HPDE6-E6E7 (cell line): ENCODE measurements around the gene PTPN22.
"Not testable (repeated sequence)": the region's sequence is repeated elsewhere in the genome, so short reads cannot be mapped to it uniquely, and the experiment has no call there.

Experiments used
- DNase-seq: peaks from one replicate; pipeline ENCODE4 v3.0.0; 2011; ENCODE audit warnings: missing footprints; ENCODE audit errors: extremely low spot score

The PTPN22 gene

GRCh38 chr1:113852694-113853093, 18.8 kb downstream of the PTPN22 start:
- DNase-seq = not testable (repeated sequence)

- no peak for DNase-seq
Observed at GRCh38 chr1:113850127-113850796, 21.2 kb downstream of the PTPN22 start.

GRCh38 chr1:113849072-113849471, 22.4 kb downstream of the PTPN22 start:
- DNase-seq = no peak

- no peak for DNase-seq
Observed at GRCh38 chr1:113846391-113847035, 25.0 kb downstream of the PTPN22 start.

GRCh38 chr1:113836534-113836933, 35.0 kb downstream of the PTPN22 start:
- no peak for DNase-seq

- no peak for DNase-seq
Observed at GRCh38 chr1:113835686-113836290, 35.7 kb downstream of the PTPN22 start.

GRCh38 chr1:113834716-113835115, 36.8 kb downstream of the PTPN22 start:
- DNase-seq = no peak

- no peak for DNase-seq
Observed at GRCh38 chr1:113830039-113830438, 41.5 kb downstream of the PTPN22 start.

GRCh38 chr1:113821916-113822315, 49.6 kb downstream of the PTPN22 start:
- DNase-seq = no peak

GRCh38 chr1:113818578-113818977, 52.9 kb downstream of the PTPN22 start:
- no peak for DNase-seq

GRCh38 chr1:113813218-113813617, 58.3 kb downstream of the PTPN22 start:
- no peak for DNase-seq

- DNase-seq = no peak
Observed at GRCh38 chr1:113812661-113813135, 58.8 kb downstream of the PTPN22 start.

GRCh38 chr1:113811888-113812660, 59.4 kb downstream of the PTPN22 start, which contains the start of gene RSBN1:
Gene RSBN1 (minus strand): TSS chr1:113812476. CDS start chr1:113812412, 64 bp downstream.
- DNase-seq = peak; percentile 95

- peak; percentile 17 for DNase-seq
Observed at GRCh38 chr1:113811156-113811887, 60.2 kb downstream of the PTPN22 start.

GRCh38 chr1:113809670-113810602, 61.6 kb downstream of the PTPN22 start:
- DNase-seq = no peak

GRCh38 chr1:113808450-113809195, 62.9 kb downstream of the PTPN22 start:
- DNase-seq = no peak

GRCh38 chr1:113805639-113806038, 65.9 kb downstream of the PTPN22 start:
- no peak for DNase-seq

- DNase-seq = no peak
Observed at GRCh38 chr1:113805256-113805531, 66.3 kb downstream of the PTPN22 start.

- peak; percentile 76 for DNase-seq
Observed at GRCh38 chr1:113804421-113805255, 66.9 kb downstream of the PTPN22 start.
